HPDE6-E6E7 (cell line): ENCODE results near the gene CISD1.
A peak's percentile ranks its signal among the peaks of the same experiment; 100 is the strongest.

Experiments
- DNase-seq: peaks from one replicate; pipeline ENCODE4 v3.0.0; 2011; ENCODE audit warnings: missing footprints; ENCODE audit errors: extremely low spot score

CISD1 gene

DNA sequence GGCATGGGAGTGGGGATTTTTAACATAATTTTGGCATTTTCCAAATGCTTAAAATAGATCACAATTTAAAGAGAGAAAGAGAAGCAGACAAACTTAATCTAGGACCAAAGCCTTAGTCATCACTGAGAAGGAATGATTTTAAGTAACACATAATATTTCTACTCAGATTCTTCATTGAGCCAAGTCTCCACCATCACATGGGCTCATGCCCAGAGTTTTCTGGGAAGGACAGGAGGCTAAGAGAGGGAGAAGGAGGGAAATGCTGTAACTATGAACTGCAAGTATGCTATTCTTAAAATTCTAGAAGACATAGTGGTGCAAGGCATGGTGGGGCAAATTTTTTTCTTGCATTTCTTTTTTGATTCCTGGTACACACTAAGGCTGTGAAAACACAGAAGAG, 42.1 kb downstream of the CISD1 start:
- no peak for DNase-seq

DNA sequence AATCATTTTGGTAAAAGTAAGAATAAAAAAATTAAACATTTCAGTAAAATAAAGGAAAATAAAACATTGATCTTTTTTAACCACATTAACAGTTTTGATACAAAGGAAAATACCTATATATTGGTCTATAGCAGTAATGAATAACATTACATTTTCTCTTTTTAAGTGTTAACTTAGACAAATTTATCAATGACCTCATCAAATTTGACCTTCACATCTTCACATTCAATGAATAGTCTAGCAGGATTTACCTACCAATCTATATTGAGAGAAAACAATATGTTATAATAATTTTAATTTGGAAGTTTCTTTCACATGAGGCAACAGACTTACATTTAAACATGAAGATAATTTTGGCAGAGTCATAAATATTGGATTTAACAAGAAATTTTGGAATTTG, 47.9 kb downstream of the CISD1 start:
- no peak for DNase-seq

GRCh38 chr10:58318346-58318745, 49.4 kb downstream of the CISD1 start:
- DNase-seq: no peak

- DNase-seq: no peak
Observed at GRCh38 chr10:58319599-58319998, 50.6 kb downstream of the CISD1 start.

GRCh38 chr10:58320351-58321049, 51.5 kb downstream of the CISD1 start:
- no peak for DNase-seq

DNA sequence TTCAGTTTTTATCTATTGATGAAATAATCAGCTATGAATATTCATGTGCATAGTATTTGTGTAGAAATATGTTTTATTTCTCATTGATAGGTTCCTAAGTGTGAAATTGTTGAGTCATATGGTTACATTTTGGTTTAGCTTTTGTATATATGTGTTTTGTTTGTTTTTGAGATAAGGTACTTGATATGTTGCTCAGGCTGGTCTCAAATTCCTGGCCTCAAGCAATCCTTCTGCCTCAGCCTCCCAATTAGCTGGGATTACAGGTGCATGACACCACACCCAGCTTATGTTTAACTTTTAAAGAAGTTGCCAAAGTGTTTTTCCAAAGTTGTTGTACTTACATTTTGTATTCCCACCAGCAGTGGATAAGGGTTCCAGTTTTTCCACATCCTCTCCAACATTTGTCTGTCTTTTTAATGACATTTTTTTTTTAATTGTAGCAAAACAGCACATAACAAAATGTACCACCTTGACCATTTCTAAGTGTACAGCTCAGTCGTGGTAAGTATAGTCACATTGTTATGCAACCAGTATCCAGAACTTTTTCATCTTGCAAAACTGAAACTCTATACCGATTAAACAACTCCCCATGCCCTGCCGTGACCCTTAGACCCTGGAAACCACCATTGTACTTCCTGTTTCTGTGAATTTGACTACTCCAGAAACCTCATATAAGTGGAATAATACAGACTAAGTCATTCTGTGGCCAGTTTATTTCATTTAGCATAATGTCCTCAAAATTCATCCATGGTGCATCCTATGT, 53.3 kb downstream of the CISD1 start:
- no peak for DNase-seq

GRCh38 chr10:58322835-58323209, 53.9 kb downstream of the CISD1 start:
- no peak for DNase-seq

DNA sequence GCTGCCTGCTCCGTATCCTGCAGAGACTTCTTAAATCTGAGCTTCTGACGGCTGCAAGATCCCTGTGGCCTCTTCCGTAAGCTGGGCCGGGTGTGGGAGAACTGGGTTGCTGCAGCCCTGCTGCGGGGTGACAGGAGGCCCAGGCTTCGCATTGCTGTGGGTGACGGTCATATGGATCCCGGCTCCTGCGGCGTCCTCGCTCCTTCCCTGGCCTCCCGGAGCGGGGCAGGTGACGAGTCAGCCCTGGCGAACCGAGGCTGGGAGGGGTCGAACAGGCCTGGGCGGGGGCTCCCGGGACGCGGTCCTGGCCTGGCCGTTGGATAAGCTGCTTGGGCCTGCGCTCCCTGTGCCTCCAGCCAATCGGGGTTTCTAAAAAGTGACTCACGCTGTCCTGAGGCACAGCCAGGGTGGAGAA, 58.0 kb downstream of the CISD1 start:
- no peak for DNase-seq

GRCh38 chr10:58328233-58328632, 59.3 kb downstream of the CISD1 start:
- DNase-seq: no peak

GRCh38 chr10:58330431-58330830, 61.5 kb downstream of the CISD1 start:
- no peak for DNase-seq

- no peak for DNase-seq
Observed at GRCh38 chr10:58331646-58332045, 62.7 kb downstream of the CISD1 start.

DNA sequence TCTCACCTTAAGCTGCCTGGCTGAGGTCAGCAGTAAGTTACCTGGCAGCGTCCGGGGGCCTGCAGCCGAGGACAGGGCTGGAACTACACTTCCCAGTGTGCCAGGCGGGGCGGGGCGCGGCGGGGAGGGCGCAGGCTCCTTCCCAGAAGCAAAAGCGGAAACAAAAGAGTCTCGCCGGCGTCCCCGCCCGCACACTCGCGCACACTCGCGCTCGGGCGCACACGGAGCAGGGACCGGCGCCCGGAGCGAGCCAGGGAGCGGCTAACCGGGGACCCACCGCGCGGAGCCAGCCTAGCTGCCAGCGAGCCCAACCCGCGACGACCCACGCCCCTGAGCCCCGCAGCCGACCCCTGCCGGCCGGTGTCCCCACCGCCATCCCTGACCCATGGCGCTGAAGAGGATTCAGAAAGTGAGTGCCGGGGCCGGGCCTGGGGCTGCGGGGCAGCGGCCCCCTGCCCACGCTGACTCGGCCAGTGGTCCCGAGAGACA, 65.9 kb downstream of the CISD1 start, which contains the start of gene UBE2D1:
Gene UBE2D1, plus strand, starts transcription at position 190 of the 489 bp plus-strand sequence. Its CDS starts 196 bp downstream, at position 386.
- DNase-seq: peak; percentile 75

- DNase-seq: peak; percentile 54
Observed at GRCh38 chr10:58335306-58336005, 66.5 kb downstream of the CISD1 start.

GRCh38 chr10:58336242-58336641, 67.3 kb downstream of the CISD1 start:
- no peak for DNase-seq
